ENCODE measurements around the gene TSPAN19. TPM values are rescaled to one million over a fixed set of nuclear protein-coding genes. Genes with fewer than 3 reads are reported as not detected.

The TSPAN19 gene
- total RNA-seq, 1 experiment from 2014 or later, result 0.32 TPM

DNA sequence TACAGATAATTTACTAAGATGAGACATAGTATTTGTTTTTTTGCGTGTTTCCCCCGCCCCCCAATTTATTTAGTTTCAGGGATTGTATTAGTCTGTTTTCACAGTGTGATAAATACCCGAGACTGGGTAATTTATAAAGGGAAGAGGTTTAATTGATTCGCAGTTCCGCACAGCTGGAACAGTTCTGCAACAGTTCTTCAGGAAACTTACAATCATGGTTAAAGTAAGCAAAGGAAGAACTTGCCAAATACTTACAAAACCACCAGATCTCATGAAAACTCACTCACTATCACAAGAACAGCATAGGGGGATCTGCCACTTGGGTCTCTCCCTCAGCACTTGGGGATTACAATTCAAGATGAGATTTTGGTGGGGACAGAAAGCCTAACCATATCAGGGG is 49.0 kb upstream of the TSPAN19 start (continued):
- TF ChIP-seq POLR2AphosphoS5 (IDR thresholded peaks at IDR 0.05; ENCODE audit: low read depth, low read length) (no peak), FOSL1 (IDR thresholded peaks at IDR 0.05; ENCODE audit: low read depth) (no peak), CBX3 (IDR thresholded peaks at IDR 0.05; ENCODE audit: low read depth) (no peak)

GRCh38 chr12:85076688-85077430 is 40.8 kb upstream of the TSPAN19 start:
- ATAC-seq (peak; percentile 99), DNase-seq (ENCODE audit: low read depth, low spot score) (peak; percentile 81)
- Histone ChIP-seq H3K4me1 (ENCODE audit: control insufficient read depth in 1 of 2, insufficient read depth in 2 of 2, low read length in 2 of 2) (peaks cover 0 to 5% of the 10 kb centered on the region in 2 experiments; a peak in 1 of 4 replicates), H2AFZ (ENCODE audit: low read depth, low read length, poor library complexity, severe bottlenecking) (peak overlapping the region; percentile 66), H3K36me3 (ENCODE audit: control insufficient read depth in 1 of 2, insufficient read depth in 2 of 2, low read length in 2 of 2) (no peaks in the 10 kb centered on the region), H3K9me3 (ENCODE audit: control insufficient read depth in 1 of 2, insufficient read depth in 1 of 2, low read depth in 1 of 2, low read length in 2 of 2) (no peaks in the 10 kb centered on the region), H3K27me3 (ENCODE audit: insufficient read depth, low read length) (no peaks in the 10 kb centered on the region), H3K9ac (ENCODE audit: low read length) (no peak overlapping the region), H3K4me3 (replicated peaks in 1 of 2; ENCODE audit: low read depth in 1 of 2, low read length in 2 of 2) (no peak overlapping the region), H3K9me2 (ENCODE audit: insufficient read depth) (no peaks in the 10 kb centered on the region), H3K4me2 (ENCODE audit: low read length) (peak overlapping the region; percentile 27), H3K27ac (ENCODE audit: low read depth, low read length) (no peak overlapping the region), H3K79me2 (ENCODE audit: insufficient read depth, low read length) (no peaks in the 10 kb centered on the region), H4K20me1 (ENCODE audit: insufficient read depth) (no peaks in the 10 kb centered on the region)
- peak; percentile 77 for TF ChIP-seq RAD21 (IDR thresholded peaks at IDR 0.05; ENCODE audit: low read depth)
- no peak for TF ChIP-seq YY1 (IDR thresholded peaks at IDR 0.05; ENCODE audit: extremely low read depth, insufficient replicate concordance, low read depth, low read length)
- TF ChIP-seq ZNF274 (IDR thresholded peaks at IDR 0.05; ENCODE audit: low read depth, low read length), result no peak
- TF ChIP-seq TCF7L2 (IDR thresholded peaks at IDR 0.05; ENCODE audit: borderline replicate concordance, extremely low read depth, insufficient read depth, insufficient read length), result no peak
- TF ChIP-seq SIN3A (IDR thresholded peaks at IDR 0.05; ENCODE audit: low read depth), result no peak
- TF ChIP-seq, protein P1, sequence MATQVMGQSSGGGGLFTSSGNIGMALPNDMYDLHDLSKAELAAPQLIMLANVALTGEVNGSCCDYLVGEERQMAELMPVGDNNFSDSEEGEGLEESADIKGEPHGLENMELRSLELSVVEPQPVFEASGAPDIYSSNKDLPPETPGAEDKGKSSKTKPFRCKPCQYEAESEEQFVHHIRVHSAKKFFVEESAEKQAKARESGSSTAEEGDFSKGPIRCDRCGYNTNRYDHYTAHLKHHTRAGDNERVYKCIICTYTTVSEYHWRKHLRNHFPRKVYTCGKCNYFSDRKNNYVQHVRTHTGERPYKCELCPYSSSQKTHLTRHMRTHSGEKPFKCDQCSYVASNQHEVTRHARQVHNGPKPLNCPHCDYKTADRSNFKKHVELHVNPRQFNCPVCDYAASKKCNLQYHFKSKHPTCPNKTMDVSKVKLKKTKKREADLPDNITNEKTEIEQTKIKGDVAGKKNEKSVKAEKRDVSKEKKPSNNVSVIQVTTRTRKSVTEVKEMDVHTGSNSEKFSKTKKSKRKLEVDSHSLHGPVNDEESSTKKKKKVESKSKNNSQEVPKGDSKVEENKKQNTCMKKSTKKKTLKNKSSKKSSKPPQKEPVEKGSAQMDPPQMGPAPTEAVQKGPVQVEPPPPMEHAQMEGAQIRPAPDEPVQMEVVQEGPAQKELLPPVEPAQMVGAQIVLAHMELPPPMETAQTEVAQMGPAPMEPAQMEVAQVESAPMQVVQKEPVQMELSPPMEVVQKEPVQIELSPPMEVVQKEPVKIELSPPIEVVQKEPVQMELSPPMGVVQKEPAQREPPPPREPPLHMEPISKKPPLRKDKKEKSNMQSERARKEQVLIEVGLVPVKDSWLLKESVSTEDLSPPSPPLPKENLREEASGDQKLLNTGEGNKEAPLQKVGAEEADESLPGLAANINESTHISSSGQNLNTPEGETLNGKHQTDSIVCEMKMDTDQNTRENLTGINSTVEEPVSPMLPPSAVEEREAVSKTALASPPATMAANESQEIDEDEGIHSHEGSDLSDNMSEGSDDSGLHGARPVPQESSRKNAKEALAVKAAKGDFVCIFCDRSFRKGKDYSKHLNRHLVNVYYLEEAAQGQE (IDR thresholded peaks at IDR 0.05; ENCODE audit: low read depth), result no peak
- TF ChIP-seq EGR1 (IDR thresholded peaks at IDR 0.05; ENCODE audit: low read depth), result no peak
- peak; percentile 46; the same call in 1 of the 2 replicates for TF ChIP-seq FOSL1 (IDR thresholded peaks at IDR 0.05; ENCODE audit: low read depth)
- TF ChIP-seq, protein P2, sequence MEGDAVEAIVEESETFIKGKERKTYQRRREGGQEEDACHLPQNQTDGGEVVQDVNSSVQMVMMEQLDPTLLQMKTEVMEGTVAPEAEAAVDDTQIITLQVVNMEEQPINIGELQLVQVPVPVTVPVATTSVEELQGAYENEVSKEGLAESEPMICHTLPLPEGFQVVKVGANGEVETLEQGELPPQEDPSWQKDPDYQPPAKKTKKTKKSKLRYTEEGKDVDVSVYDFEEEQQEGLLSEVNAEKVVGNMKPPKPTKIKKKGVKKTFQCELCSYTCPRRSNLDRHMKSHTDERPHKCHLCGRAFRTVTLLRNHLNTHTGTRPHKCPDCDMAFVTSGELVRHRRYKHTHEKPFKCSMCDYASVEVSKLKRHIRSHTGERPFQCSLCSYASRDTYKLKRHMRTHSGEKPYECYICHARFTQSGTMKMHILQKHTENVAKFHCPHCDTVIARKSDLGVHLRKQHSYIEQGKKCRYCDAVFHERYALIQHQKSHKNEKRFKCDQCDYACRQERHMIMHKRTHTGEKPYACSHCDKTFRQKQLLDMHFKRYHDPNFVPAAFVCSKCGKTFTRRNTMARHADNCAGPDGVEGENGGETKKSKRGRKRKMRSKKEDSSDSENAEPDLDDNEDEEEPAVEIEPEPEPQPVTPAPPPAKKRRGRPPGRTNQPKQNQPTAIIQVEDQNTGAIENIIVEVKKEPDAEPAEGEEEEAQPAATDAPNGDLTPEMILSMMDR (IDR thresholded peaks at IDR 0.05 in 2 of 3, conservative IDR thresholded peaks at IDR 0.05 in 1 of 3; ENCODE audit: borderline replicate concordance in 1 of 3, insufficient read depth in 1 of 3, low read depth in 2 of 3, low read length in 2 of 3), result peak; percentile 45 to 66 (median 49); a peak in 5 of 6 replicates
- ChIA-PET RAD21 (ENCODE audit: low non-redundant PET in 1 of 2, low total read pairs in 2 of 2, uncharacterized antibody in 2 of 2, unreplicated experiment in 2 of 2) (interaction anchor here in 1 of 2 experiments (1.1 kb wide), 1 partner anchor 371 kb away, joined by 3 read pairs; no protein-coding TSS in a partner anchor), CTCF (interaction anchor here (0.7 to 2.8 kb wide), 16 partner anchors 11 to 875 kb away, joined by 3 to 26 read pairs (median 4); no protein-coding TSS in a partner anchor), POLR2A (no interaction called here)
- BruUV-seq (replicated peaks), result no TSS peak
- intact Hi-C loops (cut with micrococcal nuclease), result loop anchor here (1.0 to 5.0 kb wide), 2 partner anchors 371 to 845 kb away; no protein-coding TSS in a partner anchor
